ENCODE data around the gene TRIM73. TPM values are rescaled to one million over a fixed set of nuclear protein-coding genes. Genes with fewer than 3 reads are reported as not detected.
"Not testable (repeated sequence)": the region's sequence is repeated elsewhere in the genome, so short reads cannot be mapped to it uniquely, and the experiment has no call there.

TRIM73 gene
- total RNA-seq: 0.72 and 5.0 TPM in 2 replicates
- polyA plus RNA-seq: 6.0 and 6.7 TPM in 2 replicates

GRCh38 chr7:75395329-75395728 is at the start of gene TRIM73:
Gene TRIM73, plus strand, starts transcription at chr7:75395629. Its CDS starts 3,305 bp downstream, at chr7:75398934.
- WGBS (ENCODE audit: low lambda C conversion rate, missing lambda C conversion rate): 82% methylated on average over 13 of the region's 34 CpGs
- H2AFZ ChIP-seq; H3K4me1 ChIP-seq (ENCODE audit: insufficient read depth); H3K9me3 ChIP-seq (ENCODE audit: low read depth); DNase-seq (ENCODE audit: low spot score); H3K4me3 ChIP-seq; H3K4me2 ChIP-seq; H3K79me2 ChIP-seq; H3K36me3 ChIP-seq (replicated peaks; ENCODE audit: insufficient read depth, low read depth); H3K27ac ChIP-seq; H3K9me2 ChIP-seq (replicated peaks; ENCODE audit: insufficient read depth); H4K20me1 ChIP-seq (ENCODE audit: insufficient read depth, poor library complexity, severe bottlenecking); H3K27me3 ChIP-seq: not testable (repeated sequence)

GRCh38 chr7:75358671-75359541 is 36.5 kb upstream of the TRIM73 start:
- not testable (repeated sequence) for H3K4me2 ChIP-seq; H3K36me3 ChIP-seq (replicated peaks; ENCODE audit: insufficient read depth, low read depth); DNase-seq (ENCODE audit: low spot score); H3K79me2 ChIP-seq; H2AFZ ChIP-seq; H3K4me3 ChIP-seq; H3K9me3 ChIP-seq (ENCODE audit: low read depth); H3K9me2 ChIP-seq (replicated peaks; ENCODE audit: insufficient read depth); H4K20me1 ChIP-seq (ENCODE audit: insufficient read depth, poor library complexity, severe bottlenecking); H3K4me1 ChIP-seq (ENCODE audit: insufficient read depth); H3K27me3 ChIP-seq; H3K27ac ChIP-seq
- no CpG with 5 or more reads among the region's 70 CpGs for WGBS (ENCODE audit: low lambda C conversion rate, missing lambda C conversion rate)

- H3K36me3 ChIP-seq (replicated peaks; ENCODE audit: insufficient read depth, low read depth); H4K20me1 ChIP-seq (ENCODE audit: insufficient read depth, poor library complexity, severe bottlenecking); H3K4me1 ChIP-seq (ENCODE audit: insufficient read depth); DNase-seq (ENCODE audit: low spot score); H3K79me2 ChIP-seq; H3K9me3 ChIP-seq (ENCODE audit: low read depth); H3K27ac ChIP-seq; H3K4me2 ChIP-seq; H3K27me3 ChIP-seq; H2AFZ ChIP-seq; H3K9me2 ChIP-seq (replicated peaks; ENCODE audit: insufficient read depth); H3K4me3 ChIP-seq: not testable (repeated sequence)
- WGBS (ENCODE audit: low lambda C conversion rate, missing lambda C conversion rate): no CpG with 5 or more reads among the region's 29 CpGs
Observed at GRCh38 chr7:75359542-75359848, 35.9 kb upstream of the TRIM73 start.

GRCh38 chr7:75364079-75364478 is 31.4 kb upstream of the TRIM73 start:
- H3K4me3 ChIP-seq; H2AFZ ChIP-seq; H3K79me2 ChIP-seq; H3K9me3 ChIP-seq (ENCODE audit: low read depth); H3K9me2 ChIP-seq (replicated peaks; ENCODE audit: insufficient read depth); H3K27me3 ChIP-seq; H3K27ac ChIP-seq; H3K4me1 ChIP-seq (ENCODE audit: insufficient read depth); H4K20me1 ChIP-seq (ENCODE audit: insufficient read depth, poor library complexity, severe bottlenecking); H3K4me2 ChIP-seq; DNase-seq (ENCODE audit: low spot score); H3K36me3 ChIP-seq (replicated peaks; ENCODE audit: insufficient read depth, low read depth): not testable (repeated sequence)
- WGBS (ENCODE audit: low lambda C conversion rate, missing lambda C conversion rate): no CpG with 5 or more reads among the region's 3 CpGs

DNA sequence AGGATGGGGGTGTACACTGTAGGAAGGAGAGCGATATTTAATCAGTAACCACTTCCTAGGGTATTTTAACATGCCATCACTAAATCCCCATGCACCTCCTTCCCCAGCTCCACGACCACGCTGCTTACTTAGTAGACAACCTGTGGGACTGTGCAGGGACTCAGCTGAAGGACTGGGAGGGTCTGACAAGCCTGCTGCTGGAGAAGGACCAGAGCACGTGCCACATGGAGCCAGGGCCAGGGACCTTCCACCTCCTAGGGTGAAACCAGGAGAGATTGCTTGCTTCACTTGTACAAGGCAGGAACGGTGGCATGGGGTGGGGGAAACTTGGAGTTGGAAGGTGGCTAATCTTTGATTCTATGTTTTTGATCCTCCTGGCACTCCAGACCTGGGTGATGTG is 28.8 kb upstream of the TRIM73 start:
- H4K20me1 ChIP-seq (ENCODE audit: insufficient read depth, poor library complexity, severe bottlenecking); H3K27me3 ChIP-seq; H3K4me3 ChIP-seq; H3K9me2 ChIP-seq (replicated peaks; ENCODE audit: insufficient read depth); H3K79me2 ChIP-seq; H3K9me3 ChIP-seq (ENCODE audit: low read depth); H3K4me1 ChIP-seq (ENCODE audit: insufficient read depth); H3K4me2 ChIP-seq; H3K36me3 ChIP-seq (replicated peaks; ENCODE audit: insufficient read depth, low read depth); H3K27ac ChIP-seq; H2AFZ ChIP-seq; DNase-seq (ENCODE audit: low spot score): not testable (repeated sequence)
- WGBS (ENCODE audit: low lambda C conversion rate, missing lambda C conversion rate): no CpG with 5 or more reads among the region's 5 CpGs

GRCh38 chr7:75367313-75367712 is 28.1 kb upstream of the TRIM73 start:
- H4K20me1 ChIP-seq (ENCODE audit: insufficient read depth, poor library complexity, severe bottlenecking); H3K9me3 ChIP-seq (ENCODE audit: low read depth); H3K9me2 ChIP-seq (replicated peaks; ENCODE audit: insufficient read depth); H3K4me3 ChIP-seq; H3K27me3 ChIP-seq; H3K79me2 ChIP-seq; H3K4me1 ChIP-seq (ENCODE audit: insufficient read depth); H3K36me3 ChIP-seq (replicated peaks; ENCODE audit: insufficient read depth, low read depth); H3K4me2 ChIP-seq; DNase-seq (ENCODE audit: low spot score); H3K27ac ChIP-seq; H2AFZ ChIP-seq: not testable (repeated sequence)
- no CpG with 5 or more reads among the region's 9 CpGs for WGBS (ENCODE audit: low lambda C conversion rate, missing lambda C conversion rate)

GRCh38 chr7:75374144-75374518 is 21.3 kb upstream of the TRIM73 start:
- not testable (repeated sequence) for H3K27ac ChIP-seq; H3K27me3 ChIP-seq; H4K20me1 ChIP-seq (ENCODE audit: insufficient read depth, poor library complexity, severe bottlenecking); DNase-seq (ENCODE audit: low spot score); H3K9me3 ChIP-seq (ENCODE audit: low read depth); H3K4me3 ChIP-seq; H3K9me2 ChIP-seq (replicated peaks; ENCODE audit: insufficient read depth); H3K79me2 ChIP-seq; H2AFZ ChIP-seq; H3K4me1 ChIP-seq (ENCODE audit: insufficient read depth); H3K36me3 ChIP-seq (replicated peaks; ENCODE audit: insufficient read depth, low read depth); H3K4me2 ChIP-seq
- WGBS (ENCODE audit: low lambda C conversion rate, missing lambda C conversion rate): no CpG with 5 or more reads among the region's 4 CpGs

GRCh38 chr7:75374519-75375317 is 20.7 kb upstream of the TRIM73 start:
- H2AFZ ChIP-seq; H3K4me2 ChIP-seq; H3K79me2 ChIP-seq; H3K4me1 ChIP-seq (ENCODE audit: insufficient read depth); H3K27me3 ChIP-seq; H3K36me3 ChIP-seq (replicated peaks; ENCODE audit: insufficient read depth, low read depth); H3K9me2 ChIP-seq (replicated peaks; ENCODE audit: insufficient read depth); H3K4me3 ChIP-seq; H3K9me3 ChIP-seq (ENCODE audit: low read depth); H3K27ac ChIP-seq; H4K20me1 ChIP-seq (ENCODE audit: insufficient read depth, poor library complexity, severe bottlenecking); DNase-seq (ENCODE audit: low spot score): not testable (repeated sequence)
- no CpG with 5 or more reads among the region's 17 CpGs for WGBS (ENCODE audit: low lambda C conversion rate, missing lambda C conversion rate)

- not testable (repeated sequence) for H3K9me3 ChIP-seq (ENCODE audit: low read depth); H3K36me3 ChIP-seq (replicated peaks; ENCODE audit: insufficient read depth, low read depth); DNase-seq (ENCODE audit: low spot score); H3K9me2 ChIP-seq (replicated peaks; ENCODE audit: insufficient read depth); H3K27me3 ChIP-seq; H2AFZ ChIP-seq; H3K4me3 ChIP-seq; H3K27ac ChIP-seq; H3K4me2 ChIP-seq; H3K79me2 ChIP-seq; H4K20me1 ChIP-seq (ENCODE audit: insufficient read depth, poor library complexity, severe bottlenecking); H3K4me1 ChIP-seq (ENCODE audit: insufficient read depth)
- WGBS (ENCODE audit: low lambda C conversion rate, missing lambda C conversion rate): no CpG with 5 or more reads among the region's 6 CpGs
Observed at GRCh38 chr7:75393194-75393593, 2.2 kb upstream of the TRIM73 start.

Data from hepatocyte (in vitro differentiated cells).